CD4-positive, alpha-beta T cell treated with Interleukin-15 for 1 hour (primary cell): ENCODE results near the gene TUBE1.

ENCODE experiments used
- DNase-seq: peaks from one replicate; pipeline ENCODE4 v3.0.0-alpha.2; 2020

The TUBE1 gene

GRCh38 chr6:112032728-112033127 lies 54.6 kb downstream of the TUBE1 start:
- DNase-seq: no peak

DNA sequence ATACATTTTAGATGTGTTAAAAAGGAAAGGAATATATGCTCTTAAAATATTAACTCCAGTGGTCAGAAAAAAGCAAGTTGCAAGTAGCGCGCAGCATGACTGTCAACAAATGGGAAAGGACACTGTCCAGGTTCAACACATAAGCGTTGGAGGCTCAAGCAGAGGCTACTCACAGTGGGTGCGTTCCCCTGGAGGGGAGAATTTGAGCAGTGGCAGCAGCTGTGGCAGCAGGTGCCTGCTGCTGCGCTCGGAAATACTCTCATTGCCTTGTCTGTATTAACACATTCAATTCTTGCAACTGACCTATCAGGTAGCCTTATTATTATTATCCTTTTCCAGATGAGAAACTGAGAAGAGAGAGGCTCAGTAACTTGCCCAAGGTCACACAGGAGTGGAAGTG lies 55.3 kb downstream of the TUBE1 start:
- no peak for DNase-seq

DNA sequence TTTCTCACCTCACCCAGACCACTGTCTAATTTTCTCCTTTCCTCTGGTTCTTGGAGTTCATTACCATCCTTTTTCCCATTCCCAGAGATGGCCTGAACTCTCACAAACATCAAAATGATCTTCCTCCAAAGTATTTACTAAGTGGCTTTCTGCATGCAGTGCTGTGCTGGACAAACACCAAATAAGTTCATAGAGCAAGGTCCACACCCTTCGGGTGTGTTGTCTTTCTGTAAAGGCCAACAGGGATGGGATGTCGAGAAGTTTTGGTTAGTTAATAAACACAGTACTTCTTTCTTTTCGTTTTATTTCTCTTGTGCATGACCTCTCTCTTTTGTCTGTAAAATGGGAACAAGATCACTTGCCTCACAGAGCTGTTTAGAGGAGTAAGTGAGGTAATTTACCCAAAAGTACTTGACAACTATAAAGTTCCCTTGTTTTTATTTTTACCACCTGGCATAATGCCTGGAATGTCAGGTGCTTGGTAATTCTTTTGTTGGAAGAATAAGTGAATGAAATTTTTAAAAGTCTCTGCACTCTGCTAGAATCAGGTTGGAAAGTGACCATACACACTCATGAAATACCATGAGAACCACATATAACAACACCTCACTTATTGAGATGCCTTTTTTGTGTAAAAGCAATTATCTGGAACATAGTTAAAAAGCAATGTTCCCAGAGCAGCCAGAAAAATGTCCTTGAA lies 56.2 kb downstream of the TUBE1 start:
- DNase-seq: no peak

DNA sequence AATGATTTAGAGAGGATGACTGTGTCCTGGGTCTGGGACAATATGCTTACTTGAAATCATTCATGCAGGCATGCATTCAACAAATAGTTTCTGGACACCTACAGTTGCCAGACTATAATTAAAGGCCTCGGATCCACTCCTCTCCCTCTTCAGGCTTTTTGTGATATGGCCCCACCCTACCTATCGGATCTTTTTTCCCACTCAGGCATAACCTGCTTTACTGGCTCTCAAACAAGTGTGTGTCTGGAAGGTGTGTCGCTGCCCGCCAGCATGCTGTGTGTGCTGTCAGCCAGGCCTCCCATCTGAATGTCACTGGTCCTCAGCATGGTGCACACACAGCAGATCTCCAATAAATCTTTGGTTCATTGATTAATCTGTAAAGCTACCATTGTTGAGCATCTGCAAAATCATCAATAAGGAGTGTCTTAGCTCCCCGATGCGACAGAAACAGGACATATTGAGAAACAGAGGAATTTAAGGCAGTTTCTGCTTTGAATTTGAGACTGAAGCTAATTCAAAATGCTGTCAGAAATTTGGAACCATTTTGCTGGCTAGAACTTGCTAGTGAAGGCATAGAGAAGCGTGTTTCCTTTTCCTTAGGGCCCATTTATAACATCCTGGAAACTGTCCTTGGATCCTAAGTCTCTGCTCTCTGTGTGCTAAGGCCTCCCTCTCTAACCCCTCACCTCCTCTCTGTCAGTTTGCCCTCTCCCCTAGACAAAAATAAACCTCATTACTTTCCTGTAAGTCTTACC lies 56.9 kb downstream of the TUBE1 start:
- DNase-seq: no peak

DNA sequence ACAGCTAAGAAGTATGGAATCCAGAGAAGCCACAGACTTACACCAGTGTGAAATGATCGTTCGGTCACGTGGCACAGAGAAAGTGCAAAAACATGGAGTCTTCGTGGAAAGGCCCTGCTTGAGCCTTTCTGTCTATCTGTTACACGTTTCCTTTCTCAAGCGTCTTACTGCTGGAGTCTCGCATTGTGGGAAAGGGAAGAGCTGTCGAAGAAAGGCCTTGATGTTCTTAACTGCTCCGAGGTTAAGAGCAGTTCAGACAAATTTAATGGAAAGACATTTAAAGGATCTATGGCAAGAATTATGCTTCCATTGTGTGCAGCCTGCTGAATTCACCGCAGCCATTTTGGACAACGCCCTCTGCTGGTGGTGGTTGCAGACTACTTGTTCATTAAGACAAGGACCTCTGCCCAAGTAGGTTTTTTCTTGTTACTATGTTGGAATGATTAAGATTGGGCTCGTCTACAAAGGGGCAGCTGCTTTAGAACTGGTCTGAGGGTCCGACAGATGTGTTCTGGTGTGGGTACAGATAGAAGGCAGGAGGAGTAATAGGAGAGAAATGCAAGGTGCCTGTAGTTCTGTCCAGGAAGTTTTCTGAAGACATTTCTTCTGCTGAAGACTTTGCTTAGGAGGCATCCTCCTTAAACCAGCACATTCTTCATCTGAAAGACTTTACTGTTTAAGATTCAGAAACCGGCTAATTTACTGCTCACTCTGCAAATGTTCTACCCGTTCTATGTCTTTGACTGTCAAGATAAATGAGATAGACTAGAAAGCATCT lies 58.0 kb downstream of the TUBE1 start:
- peak; percentile 48 for DNase-seq

DNA sequence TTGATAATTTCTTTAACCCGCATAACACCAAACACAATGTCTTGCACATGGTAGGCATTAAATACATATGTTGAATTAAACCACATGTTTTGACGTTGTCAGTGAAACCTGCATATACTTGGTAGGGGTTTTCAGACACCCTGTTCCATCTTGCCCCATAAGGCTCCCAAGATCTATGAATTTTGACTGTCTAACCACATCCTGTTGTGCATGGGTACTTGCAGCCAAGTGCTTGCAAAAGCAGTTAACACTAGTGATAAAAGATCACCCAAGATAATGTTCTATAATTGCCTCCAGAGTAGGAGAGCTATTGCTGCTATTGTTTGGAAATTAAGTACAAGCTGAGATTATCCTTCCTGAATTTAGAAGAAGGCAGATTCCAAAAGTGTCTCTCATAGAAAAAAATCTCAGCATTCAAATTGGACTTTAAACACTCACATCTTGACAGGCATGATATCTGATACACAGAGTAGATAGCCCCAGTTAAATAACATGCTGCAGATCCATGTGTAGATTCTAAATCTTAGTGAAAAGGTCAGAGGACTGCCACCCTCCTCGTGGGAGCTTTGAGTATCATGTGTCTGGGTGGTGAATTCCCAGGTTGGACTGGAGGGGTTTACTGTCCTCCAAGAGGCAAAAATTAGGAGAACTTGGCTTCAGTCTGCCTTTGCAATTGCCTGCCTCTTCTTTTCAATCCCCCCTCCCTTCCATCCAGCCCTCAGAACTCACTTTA lies 59.2 kb downstream of the TUBE1 start:
- DNase-seq: peak; percentile 67

DNA sequence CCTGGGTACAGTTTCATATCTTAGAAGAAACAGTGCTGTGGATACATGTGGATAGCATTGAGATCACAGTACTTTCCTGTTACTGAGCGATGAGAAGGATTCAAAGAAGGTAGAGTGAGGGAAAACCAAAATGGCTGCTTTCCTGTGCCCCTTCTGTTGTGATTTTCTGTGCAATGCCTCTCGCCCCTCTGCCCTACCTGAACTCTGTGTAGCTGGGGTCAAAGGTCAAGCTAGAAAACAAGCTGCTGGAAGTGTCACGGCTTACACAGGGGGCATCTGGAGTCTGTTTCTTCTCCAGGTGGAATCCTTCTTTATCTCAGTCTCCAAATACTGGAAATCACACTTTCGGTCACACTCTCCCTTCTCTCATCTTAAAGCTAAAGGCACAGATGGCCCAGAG lies 60.3 kb downstream of the TUBE1 start:
- no peak for DNase-seq

- DNase-seq: no peak
These were observed 62.8 kb downstream of the TUBE1 start for GRCh38 chr6:112024464-112024863.

DNA sequence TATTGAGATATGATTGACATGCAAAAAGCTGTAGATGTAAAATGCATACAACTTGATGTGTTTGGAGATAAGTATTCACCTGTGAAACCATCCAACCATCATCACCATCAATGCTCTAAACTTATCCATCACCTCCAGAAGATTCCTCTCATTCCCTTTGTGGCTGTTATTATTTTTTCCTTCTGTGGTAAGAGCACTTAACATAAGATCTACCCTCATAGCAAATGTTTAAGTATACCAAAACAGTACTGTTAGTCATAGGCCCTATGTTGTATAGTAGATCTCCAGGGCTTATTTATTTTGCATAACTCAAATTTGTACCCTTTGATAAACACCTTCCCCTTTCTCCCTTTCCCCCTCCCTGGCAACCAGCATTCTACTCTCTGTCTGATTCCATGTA lies 64.5 kb downstream of the TUBE1 start:
- no peak for DNase-seq

GRCh38 chr6:112021691-112022310 lies 65.5 kb downstream of the TUBE1 start:
- DNase-seq: no peak
